ENCODE results near the gene INPP5A. TPM values are rescaled to one million over a fixed set of nuclear protein-coding genes. Genes with fewer than 3 reads are reported as not detected.

INPP5A gene
- total RNA-seq, 1 donor from 2014 or later: 35.4 TPM

GRCh38 chr10:132590752-132591121 lies 53.1 kb downstream of the INPP5A start:
- DNase-seq (ENCODE audit: low read depth, low spot score): no peak
- TF ChIP-seq CTCF (conservative IDR thresholded peaks at IDR 0.05): no peak
- Mint-ChIP-seq H3K9me3 (no peaks in the 10 kb centered on the region), H3K27me3 (ENCODE audit: low read depth) (no peaks in the 10 kb centered on the region), H3K4me1 (peaks cover 49% of the 10 kb centered on the region), H3K27ac (ENCODE audit: unreplicated experiment) (no peak overlapping the region), H3K4me3 (peak overlapping the region; percentile 24), H3K36me3 (ENCODE audit: low read depth) (peaks cover 2% of the 10 kb centered on the region)

GRCh38 chr10:132591166-132591971 lies 53.8 kb downstream of the INPP5A start:
- H3K27ac Mint-ChIP-seq (ENCODE audit: unreplicated experiment): no peak overlapping the region
- no peaks in the 10 kb centered on the region for H3K9me3 Mint-ChIP-seq
- peaks cover 2% of the 10 kb centered on the region for H3K36me3 Mint-ChIP-seq (ENCODE audit: low read depth)
- no peak for TF ChIP-seq CTCF (conservative IDR thresholded peaks at IDR 0.05)
- H3K4me1 Mint-ChIP-seq: peaks cover 48% of the 10 kb centered on the region
- H3K4me3 Mint-ChIP-seq: no peak overlapping the region
- no peaks in the 10 kb centered on the region for H3K27me3 Mint-ChIP-seq (ENCODE audit: low read depth)
- no peak for DNase-seq (ENCODE audit: low read depth, low spot score)

- H3K4me3 Mint-ChIP-seq: no peak overlapping the region
Observed at GRCh38 chr10:132592790-132593383, 55.3 kb downstream of the INPP5A start.

GRCh38 chr10:132593389-132593788 lies 55.8 kb downstream of the INPP5A start:
- peaks cover 2% of the 10 kb centered on the region for H3K36me3 Mint-ChIP-seq (ENCODE audit: low read depth)
- peaks cover 35% of the 10 kb centered on the region for H3K4me1 Mint-ChIP-seq
- H3K27ac Mint-ChIP-seq (ENCODE audit: unreplicated experiment): no peak overlapping the region
- no peaks in the 10 kb centered on the region for H3K27me3 Mint-ChIP-seq (ENCODE audit: low read depth)
- DNase-seq (ENCODE audit: low read depth, low spot score): no peak
- H3K9me3 Mint-ChIP-seq: no peaks in the 10 kb centered on the region
- no peak for TF ChIP-seq CTCF (conservative IDR thresholded peaks at IDR 0.05)
- no peak overlapping the region for H3K4me3 Mint-ChIP-seq

More at GRCh38 chr10:132592790-132593383, 55.3 kb downstream of the INPP5A start:
- Mint-ChIP-seq H3K4me1 (peaks cover 40% of the 10 kb centered on the region), H3K27ac (ENCODE audit: unreplicated experiment) (no peak overlapping the region), H3K9me3 (no peaks in the 10 kb centered on the region), H3K36me3 (ENCODE audit: low read depth) (peaks cover 2% of the 10 kb centered on the region), H3K27me3 (ENCODE audit: low read depth) (no peaks in the 10 kb centered on the region)
- TF ChIP-seq CTCF (conservative IDR thresholded peaks at IDR 0.05): no peak
- no peak for DNase-seq (ENCODE audit: low read depth, low spot score)

GRCh38 chr10:132593900-132594876 lies 56.6 kb downstream of the INPP5A start:
- DNase-seq (ENCODE audit: low read depth, low spot score): no peak
- Mint-ChIP-seq H3K4me3 (no peak overlapping the region), H3K27ac (ENCODE audit: unreplicated experiment) (peak overlapping the region; percentile 35), H3K27me3 (ENCODE audit: low read depth) (no peaks in the 10 kb centered on the region), H3K9me3 (no peaks in the 10 kb centered on the region), H3K36me3 (ENCODE audit: low read depth) (peaks cover 5% of the 10 kb centered on the region), H3K4me1 (peaks cover 30% of the 10 kb centered on the region)
- no peak for TF ChIP-seq CTCF (conservative IDR thresholded peaks at IDR 0.05)
